NCI-H2107 treated with DMSO at 0.1 percent for 48 hours (cell line): ENCODE measurements around the gene SLC6A1.
"Not testable (repeated sequence)": the region's sequence is repeated elsewhere in the genome, so short reads cannot be mapped to it uniquely, and the experiment has no call there.

ENCODE experiments used
- DNase-seq: peaks from one replicate; lab custom pipeline; 2025; ENCODE audit not compliant: unreplicated experiment; lab: John Stamatoyannopoulos, UW

SLC6A1 gene

GRCh38 chr3:11057655-11058054, 65.1 kb downstream of the SLC6A1 start:
- no peak for DNase-seq

DNA sequence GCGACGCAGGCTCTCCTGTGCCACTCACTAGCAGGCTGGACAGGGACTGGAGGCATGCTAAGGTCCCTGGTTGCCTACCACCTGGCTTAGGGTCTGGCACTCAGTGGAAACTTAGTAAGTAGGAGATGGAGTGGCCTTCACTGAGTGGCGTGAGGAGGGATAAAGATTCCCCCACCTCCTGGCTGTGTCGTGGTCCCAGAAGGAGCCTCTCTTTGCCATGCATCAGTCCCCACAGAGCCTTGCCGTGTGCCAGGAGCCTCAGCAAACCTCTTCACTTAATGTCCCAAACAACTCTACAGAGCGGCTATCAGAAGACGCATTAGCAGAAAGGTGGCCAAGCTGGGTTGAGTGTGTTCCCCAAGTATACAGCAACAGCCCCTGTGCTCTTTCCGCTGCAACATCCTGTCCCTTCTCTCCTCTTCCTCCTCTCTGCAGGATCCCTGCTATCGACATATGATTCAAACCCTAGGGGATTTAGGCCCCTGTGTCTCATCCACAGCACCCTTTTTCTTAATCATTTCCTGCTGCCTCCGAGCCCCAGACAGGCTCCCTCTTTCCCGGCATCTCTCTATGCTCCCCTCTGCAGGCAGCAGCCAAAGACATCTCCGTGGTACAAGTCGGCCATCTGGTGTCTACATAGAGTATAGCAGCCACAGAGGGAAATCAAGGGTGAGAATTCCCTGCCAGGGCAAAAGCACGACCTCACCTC, 66.7 kb downstream of the SLC6A1 start:
- peak; percentile 29 for DNase-seq

DNA sequence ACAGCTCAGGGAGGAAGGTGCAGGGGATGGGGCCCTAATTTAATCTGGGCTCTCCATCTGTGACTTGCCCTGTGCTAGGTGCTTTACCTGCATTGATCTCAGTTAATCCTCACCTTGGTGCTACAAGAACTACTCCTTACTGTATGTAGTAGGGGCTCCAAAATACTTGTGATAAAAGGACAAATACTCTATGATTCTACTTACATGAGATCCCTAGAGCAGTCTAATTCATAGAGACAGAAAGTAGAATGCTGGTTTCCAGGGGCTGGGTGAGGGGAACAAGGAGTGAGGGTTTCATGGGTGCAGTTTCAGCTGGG, 67.2 kb downstream of the SLC6A1 start:
- no peak for DNase-seq

DNA sequence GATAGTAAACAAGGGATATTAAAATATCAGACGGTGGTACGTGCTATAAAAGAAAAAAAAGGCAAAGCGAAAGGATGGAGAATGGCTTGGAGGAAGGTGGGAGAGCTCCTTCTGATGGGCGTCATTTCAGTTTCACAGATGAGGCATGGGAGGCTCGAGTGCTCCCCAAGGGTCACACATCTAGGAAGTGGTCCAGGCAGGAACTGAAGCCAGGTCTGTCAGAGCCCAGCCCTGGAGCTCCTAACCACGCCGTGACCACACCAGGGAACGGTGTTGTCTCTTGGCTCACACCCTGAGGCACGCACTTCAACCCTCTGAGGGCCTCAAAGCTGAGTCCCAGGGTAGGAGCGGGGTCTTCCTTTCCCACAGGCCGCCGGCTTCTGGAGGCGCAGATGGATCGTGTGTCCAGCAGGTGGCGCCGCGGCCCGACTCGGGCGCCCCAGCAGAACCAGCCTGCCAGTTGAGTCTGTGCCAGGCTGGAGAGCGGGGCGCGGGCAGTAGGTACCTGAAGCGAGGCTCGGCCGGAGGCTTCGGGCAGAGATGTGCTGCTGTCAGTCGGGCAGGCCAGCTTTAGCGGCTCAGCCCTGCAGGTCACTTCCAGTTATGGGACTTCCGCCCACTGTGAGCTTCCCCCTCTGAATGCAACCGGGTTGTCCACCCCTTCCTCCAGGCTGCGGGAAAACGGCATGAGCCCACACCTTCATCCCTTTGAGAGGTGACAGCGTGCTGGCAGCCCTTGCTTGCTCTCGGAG, 68.1 kb downstream of the SLC6A1 start:
- DNase-seq = no peak

GRCh38 chr3:11061268-11061871, 68.8 kb downstream of the SLC6A1 start:
- not testable (repeated sequence) for DNase-seq

GRCh38 chr3:11062704-11063103, 70.2 kb downstream of the SLC6A1 start:
- no peak for DNase-seq

DNA sequence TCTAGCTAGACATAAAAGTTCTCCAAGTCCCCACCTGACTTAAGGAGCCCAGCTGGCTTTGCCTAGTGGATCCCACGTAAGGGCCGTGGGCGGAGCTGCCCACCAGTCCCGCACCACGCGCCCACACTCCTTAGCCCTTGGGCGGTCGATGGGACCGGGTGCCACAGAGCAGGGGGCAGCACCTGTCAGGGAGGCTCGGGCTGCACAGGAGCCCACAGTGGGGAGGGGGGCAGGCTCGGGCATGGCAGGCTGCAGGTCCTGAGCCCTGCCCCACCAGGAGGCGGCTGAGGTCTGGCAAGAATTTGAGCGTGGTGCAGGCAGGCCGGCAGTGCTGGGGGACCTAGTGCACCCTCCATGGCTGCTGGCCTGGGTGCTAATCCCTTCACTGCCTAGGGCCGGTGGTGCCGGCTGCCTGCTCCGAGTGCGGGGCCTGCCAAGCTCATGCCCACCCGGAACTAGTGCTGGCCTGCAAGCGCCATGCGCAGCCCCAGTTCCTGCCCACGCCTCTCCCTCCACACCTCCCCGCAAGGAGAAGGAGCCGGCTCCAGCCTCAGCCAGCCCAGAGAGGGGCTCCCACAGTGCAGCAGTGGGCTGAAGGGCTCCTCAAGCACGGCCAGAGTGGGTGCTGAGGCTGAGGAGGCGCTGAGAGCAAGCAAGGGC, 78.7 kb downstream of the SLC6A1 start:
- DNase-seq = no peak

DNA sequence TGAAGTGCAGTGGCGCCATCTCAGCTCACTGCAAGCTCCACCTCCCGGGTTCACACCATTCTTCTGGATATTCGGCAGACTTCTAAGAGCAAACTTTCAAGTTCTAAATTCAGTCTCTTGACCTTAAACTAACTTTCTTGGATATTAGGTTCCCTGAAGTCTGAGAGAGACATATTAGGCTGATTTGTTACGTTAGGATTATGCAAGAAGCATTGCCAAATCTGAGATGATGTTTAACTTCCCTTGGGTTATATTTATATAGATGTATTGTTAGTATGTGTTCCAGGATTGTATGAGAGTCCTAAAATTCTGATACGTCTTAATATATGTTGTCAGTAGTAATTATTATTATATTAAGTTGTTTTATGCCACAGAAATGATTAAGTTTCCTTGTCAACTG, 80.1 kb downstream of the SLC6A1 start:
- DNase-seq = no peak

- no peak for DNase-seq
These were observed 81.5 kb downstream of the SLC6A1 start for GRCh38 chr3:11074011-11074410.

DNA sequence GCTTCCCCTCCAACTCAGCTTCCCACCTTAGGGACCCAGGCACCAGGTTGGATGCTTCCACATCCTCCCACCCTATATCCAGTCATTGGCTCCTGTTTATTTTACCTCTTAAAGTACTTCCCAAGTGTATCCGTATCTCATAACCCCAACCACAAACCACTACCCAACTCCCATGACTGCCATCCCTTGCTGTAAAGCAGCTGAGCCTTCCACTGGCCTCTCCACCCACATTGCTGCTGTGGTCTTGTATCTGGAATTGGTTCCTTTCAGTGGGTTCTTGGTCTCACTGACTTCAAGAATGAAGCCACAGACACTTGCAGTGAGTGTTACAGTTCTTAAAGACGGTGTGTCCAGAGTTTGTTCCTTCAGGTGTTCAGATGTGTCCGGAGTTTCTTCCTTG, 81.9 kb downstream of the SLC6A1 start:
- DNase-seq = no peak

DNA sequence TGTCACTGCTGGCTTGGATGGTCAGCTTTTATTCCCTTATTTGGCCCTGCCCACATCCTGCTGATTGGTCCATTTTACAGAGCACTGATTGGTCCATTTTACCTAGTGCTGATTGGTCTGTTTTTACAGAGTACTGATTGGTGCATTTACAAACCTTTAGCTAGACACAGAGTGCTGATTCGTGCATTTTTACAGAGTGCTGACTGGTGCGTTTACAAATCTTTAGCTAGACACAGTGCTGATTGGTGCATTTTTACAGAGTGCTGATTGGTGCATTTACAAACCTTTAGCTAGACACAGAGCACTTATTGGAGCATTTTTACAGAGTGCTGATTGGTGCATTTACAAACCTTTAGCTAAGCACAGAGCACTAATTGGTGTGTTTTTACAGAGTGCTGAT, 82.6 kb downstream of the SLC6A1 start:
- not testable (repeated sequence) for DNase-seq

- no peak for DNase-seq
These were observed 84.2 kb downstream of the SLC6A1 start for GRCh38 chr3:11076711-11077110.

DNA sequence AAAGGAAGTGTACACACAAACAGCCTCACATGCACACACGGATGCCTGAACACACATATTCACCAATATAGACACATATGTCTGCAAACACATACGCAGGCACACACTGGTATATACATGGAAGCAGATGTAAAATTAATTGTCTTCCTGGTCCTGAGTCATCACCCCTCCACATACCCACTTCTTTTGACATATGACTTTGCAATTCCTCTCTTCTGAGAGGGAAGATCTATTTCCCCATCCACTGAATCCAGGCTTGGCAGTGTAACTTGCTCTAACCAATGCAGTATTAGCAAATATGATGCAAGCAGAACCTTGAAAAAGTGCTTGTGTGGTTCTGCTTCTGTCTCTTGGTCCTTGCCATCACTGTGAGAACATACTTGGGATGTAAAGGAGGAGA, 84.9 kb downstream of the SLC6A1 start:
- DNase-seq = no peak

DNA sequence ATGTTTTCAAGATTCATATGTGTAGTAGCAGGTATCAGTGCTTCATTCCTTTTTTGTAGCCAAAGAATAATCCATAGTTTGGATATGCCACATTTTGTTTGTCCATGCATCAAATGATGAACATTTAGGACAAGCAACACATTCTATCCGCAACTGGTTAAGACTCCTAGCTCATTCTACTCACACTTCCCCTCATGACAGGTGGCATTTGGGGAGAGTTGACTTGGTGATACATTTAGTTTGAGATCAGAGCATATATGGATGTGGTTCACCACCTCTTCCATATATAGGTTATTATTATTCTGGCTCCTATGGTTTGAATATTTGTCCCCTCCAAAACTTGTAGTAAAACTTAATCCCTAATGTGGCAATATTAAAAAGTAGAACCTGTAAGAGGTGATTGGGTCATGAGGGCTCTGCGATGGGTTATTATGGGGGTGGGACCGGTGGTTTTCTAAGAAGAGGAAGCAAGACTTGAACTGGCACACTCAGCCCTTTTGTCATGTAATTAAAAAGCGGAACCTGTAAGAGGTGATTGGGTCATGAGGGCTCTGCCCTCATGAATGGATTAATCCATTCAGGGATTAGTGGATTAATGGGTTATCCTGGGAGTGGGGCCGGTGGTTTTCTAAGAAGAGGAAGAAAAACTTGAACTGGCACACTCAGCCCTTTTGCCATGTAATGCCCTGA, 86.4 kb downstream of the SLC6A1 start:
- DNase-seq = no peak

DNA sequence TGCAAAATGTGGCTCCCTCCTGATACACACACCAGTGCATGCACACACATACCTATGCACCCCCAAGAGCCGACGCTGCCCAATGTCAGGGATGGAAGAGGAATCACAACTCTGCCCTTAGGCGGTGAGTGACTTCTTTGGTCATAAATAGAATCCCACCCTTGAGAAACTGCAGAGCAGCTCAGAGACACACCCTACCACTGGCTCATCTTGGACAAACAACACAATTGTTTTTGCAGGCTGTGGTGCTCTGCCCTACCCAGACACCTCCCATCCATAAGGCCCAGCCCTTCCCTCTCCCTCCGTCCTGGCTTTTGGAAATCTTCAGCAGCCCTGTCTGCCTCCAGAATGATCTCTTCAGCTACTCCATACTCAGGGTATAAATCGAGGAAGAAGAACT, 87.9 kb downstream of the SLC6A1 start:
- no peak for DNase-seq

DNA sequence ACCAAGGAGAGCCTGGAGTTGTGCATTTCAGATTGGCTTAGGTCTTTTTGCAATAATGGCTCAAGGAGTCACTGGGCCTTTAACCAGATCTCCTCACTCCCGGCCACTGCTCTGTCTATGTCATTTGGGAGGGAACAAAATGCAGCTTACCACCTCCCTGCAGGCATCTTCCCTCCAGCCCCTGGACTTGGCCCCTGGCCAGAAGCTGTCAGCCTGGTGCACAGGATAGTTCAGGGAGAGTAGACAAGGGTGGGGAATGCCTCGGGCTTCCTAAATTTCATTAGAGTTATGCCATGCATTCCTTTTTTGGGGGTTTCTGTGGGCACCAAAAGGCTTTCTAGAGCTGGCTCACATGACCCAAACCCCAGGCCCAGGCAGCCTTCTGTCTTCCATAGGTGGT, 91.5 kb downstream of the SLC6A1 start:
- no peak for DNase-seq

DNA sequence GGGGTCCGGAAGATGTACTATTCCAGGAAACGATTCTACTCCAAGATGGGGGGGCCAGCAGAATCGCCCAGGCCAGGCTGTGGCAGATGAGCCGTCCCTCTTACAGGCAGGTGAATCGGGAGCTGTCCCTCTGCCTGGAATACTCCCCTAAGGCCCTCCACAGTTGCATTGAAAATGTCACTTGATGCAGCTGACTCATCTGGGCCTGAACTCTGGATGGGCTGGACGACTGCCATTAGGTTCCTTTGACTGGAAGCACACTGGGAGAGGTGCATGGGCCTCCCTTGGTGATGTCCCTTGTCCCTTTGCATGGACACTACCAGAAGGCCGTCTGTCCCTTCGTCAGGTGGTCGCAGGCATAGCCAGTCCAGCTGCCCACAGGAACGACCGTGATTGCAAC, 92.1 kb downstream of the SLC6A1 start:
- no peak for DNase-seq

DNA sequence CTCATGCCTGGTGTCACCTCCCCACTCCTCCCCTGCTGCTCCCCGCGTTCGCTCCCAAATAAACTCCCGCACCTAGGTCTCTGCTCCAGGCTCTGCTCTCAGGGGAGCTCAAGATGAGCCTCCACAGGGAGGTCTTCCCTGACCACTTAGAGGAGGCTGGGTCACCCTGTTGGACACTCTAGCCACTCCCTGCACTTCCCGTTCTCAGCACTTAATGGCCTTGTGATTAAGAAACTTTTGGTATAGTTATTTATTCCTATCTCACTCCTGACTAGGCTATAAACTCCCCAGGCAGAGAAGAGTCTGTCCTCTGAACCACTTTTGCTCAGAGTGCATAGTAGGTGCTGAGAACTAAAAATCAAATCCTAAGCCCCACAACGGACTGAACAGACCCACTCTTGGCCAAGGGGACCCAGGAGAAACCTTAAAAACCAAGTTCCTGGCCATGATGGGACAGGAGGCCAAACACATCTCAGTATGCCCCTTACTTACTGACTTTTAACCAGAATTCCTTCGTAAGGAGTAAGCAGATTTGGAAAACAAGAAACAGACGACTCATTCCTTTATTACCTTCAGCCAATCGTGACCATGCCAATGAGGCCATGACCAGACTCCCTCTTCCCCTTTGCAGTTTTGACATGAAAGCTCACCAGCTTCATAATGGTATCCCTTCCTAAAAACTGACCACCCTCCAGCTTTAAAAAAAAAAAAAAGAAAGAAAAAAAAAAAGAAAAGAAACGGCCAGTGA, 92.7 kb downstream of the SLC6A1 start:
- no peak for DNase-seq

DNA sequence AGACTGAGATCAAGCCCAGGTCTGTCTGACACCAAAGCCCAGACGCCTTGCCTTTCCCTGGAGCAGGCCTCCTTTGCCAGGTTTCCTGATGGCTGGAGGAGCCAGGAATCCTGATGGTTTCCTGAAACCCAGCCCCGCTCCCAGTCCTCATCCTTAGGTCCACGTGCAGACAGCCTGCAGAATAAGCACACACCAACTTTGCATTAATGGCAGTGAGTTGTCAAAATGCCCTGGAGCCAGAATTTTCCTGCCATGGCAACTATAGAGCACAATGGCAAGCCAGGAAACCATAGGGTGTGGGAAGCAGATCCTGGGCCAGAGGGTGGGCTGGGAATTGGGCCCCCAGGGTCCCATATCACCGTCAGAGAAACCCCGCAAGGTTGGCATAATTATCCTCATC, 94.3 kb downstream of the SLC6A1 start:
- no peak for DNase-seq

GRCh38 chr3:11088066-11088465, 95.5 kb downstream of the SLC6A1 start:
- no peak for DNase-seq

- DNase-seq = no peak
These were observed 96.3 kb downstream of the SLC6A1 start for GRCh38 chr3:11088831-11089230.
